WERI-Rb-1 (cell line): ENCODE measurements around the gene LRP1B.

ENCODE experiments used
- DNase-seq: peaks from one replicate; pipeline ENCODE4 v3.0.0-alpha.2; 2020
- H3K27ac ChIP-seq: fragments of 250-450 bp; sonication (Bioruptor Pico); 2 replicates; pipeline ENCODE4 v1.5.1; 2020; ENCODE audit warnings: mild to moderate bottlenecking, moderate library complexity
- H3K27me3 ChIP-seq: fragments of 250-450 bp; sonication (Bioruptor Pico); 2 replicates; pipeline ENCODE4 v1.5.1; 2021; ENCODE audit warnings: mild to moderate bottlenecking, low read depth, moderate library complexity; ENCODE audit not compliant: insufficient read depth, severe bottlenecking
- H3K36me3 ChIP-seq: fragments of 250-450 bp; sonication (Bioruptor Pico); 2 replicates; pipeline ENCODE4 v1.5.1; 2020; ENCODE audit warnings: mild to moderate bottlenecking, moderate library complexity
- H3K4me3 ChIP-seq: 2 replicates; pipeline ENCODE4 v1.5.1; 2011; ENCODE audit warnings: low read depth, mild to moderate bottlenecking, control low read depth, low read length
- H3K9me3 ChIP-seq: fragments of 250-450 bp; sonication (Bioruptor Pico); 2 replicates; pipeline ENCODE4 v1.5.1; 2021; ENCODE audit warnings: mild to moderate bottlenecking, moderate library complexity; ENCODE audit not compliant: severe bottlenecking
- CTCF ChIP-seq: IDR thresholded peaks from 2 replicates; pipeline ENCODE4 v1.5.1; 2011; ENCODE audit warnings: low read depth, mild to moderate bottlenecking, control low read depth, inconsistent platforms, low read length

LRP1B gene

GRCh38 chr2:141341444-141341843 is 789.4 kb downstream of the LRP1B start:
- Histone ChIP-seq H3K9me3 (no peaks in the 10 kb centered on the region), H3K27me3 (no peaks in the 10 kb centered on the region), H3K4me3 (no peak overlapping the region), H3K27ac (no peak overlapping the region), H3K36me3 (no peaks in the 10 kb centered on the region)
- TF ChIP-seq CTCF = no peak
- no peak for DNase-seq

GRCh38 chr2:141331127-141331526 is 799.7 kb downstream of the LRP1B start:
- Histone ChIP-seq H3K4me3 (no peak overlapping the region), H3K27me3 (no peaks in the 10 kb centered on the region), H3K36me3 (no peaks in the 10 kb centered on the region), H3K27ac (no peak overlapping the region), H3K9me3 (no peaks in the 10 kb centered on the region)
- no peak for DNase-seq
- no peak for TF ChIP-seq CTCF

GRCh38 chr2:141329964-141330363 is 800.9 kb downstream of the LRP1B start:
- no peak for TF ChIP-seq CTCF
- Histone ChIP-seq H3K36me3 (no peaks in the 10 kb centered on the region), H3K4me3 (no peak overlapping the region), H3K27me3 (no peaks in the 10 kb centered on the region), H3K9me3 (no peaks in the 10 kb centered on the region), H3K27ac (no peak overlapping the region)
- DNase-seq = no peak

GRCh38 chr2:141323571-141323970 is 807.2 kb downstream of the LRP1B start:
- H3K9me3 ChIP-seq = no peaks in the 10 kb centered on the region
- no peak overlapping the region for H3K27ac ChIP-seq
- no peak overlapping the region for H3K4me3 ChIP-seq
- no peaks in the 10 kb centered on the region for H3K27me3 ChIP-seq
- H3K36me3 ChIP-seq = no peaks in the 10 kb centered on the region
- no peak for TF ChIP-seq CTCF
- DNase-seq = no peak

- no peak for DNase-seq
- Histone ChIP-seq H3K4me3 (no peak overlapping the region), H3K9me3 (no peaks in the 10 kb centered on the region), H3K27ac (no peak overlapping the region), H3K36me3 (no peaks in the 10 kb centered on the region), H3K27me3 (no peaks in the 10 kb centered on the region)
- no peak for TF ChIP-seq CTCF
Observed at GRCh38 chr2:141317986-141318385, 812.8 kb downstream of the LRP1B start.

- Histone ChIP-seq H3K36me3 (no peaks in the 10 kb centered on the region), H3K9me3 (no peaks in the 10 kb centered on the region), H3K27ac (no peak overlapping the region), H3K4me3 (no peak overlapping the region), H3K27me3 (no peaks in the 10 kb centered on the region)
- no peak for TF ChIP-seq CTCF
- DNase-seq = no peak
Observed at GRCh38 chr2:141316606-141317005, 814.2 kb downstream of the LRP1B start.
